Measurements from ENCODE around the gene SNX9.

DNA sequence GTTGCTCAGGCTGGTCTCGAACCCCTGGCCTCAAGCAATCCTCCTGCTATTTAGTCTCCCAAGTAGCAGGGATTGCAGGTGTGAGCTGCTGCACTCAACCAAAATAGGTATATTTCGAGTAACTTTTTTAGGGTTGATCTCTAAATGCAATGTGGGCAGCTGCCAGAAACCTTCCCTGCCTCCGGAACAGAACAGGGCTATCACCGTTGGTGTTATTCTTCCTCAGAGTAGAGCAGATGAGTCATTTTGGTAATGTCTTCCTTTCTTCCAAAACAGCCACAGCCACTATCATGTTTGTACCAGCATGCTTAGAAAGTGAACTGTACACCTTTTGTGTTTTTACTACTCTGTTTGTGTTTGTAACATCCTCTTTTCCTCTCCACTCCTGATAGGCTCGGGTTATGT lies 44.1 kb downstream of the SNX9 start:
- TF ChIP-seq, protein P1, sequence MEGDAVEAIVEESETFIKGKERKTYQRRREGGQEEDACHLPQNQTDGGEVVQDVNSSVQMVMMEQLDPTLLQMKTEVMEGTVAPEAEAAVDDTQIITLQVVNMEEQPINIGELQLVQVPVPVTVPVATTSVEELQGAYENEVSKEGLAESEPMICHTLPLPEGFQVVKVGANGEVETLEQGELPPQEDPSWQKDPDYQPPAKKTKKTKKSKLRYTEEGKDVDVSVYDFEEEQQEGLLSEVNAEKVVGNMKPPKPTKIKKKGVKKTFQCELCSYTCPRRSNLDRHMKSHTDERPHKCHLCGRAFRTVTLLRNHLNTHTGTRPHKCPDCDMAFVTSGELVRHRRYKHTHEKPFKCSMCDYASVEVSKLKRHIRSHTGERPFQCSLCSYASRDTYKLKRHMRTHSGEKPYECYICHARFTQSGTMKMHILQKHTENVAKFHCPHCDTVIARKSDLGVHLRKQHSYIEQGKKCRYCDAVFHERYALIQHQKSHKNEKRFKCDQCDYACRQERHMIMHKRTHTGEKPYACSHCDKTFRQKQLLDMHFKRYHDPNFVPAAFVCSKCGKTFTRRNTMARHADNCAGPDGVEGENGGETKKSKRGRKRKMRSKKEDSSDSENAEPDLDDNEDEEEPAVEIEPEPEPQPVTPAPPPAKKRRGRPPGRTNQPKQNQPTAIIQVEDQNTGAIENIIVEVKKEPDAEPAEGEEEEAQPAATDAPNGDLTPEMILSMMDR (optimal IDR thresholded peaks at IDR 0.05 in 1 of 3, IDR thresholded peaks at IDR 0.05 in 1 of 3, conservative IDR thresholded peaks at IDR 0.05 in 1 of 3; ENCODE audit: extremely low read depth in 1 of 3, insufficient read depth in 2 of 3, low read length in 3 of 3): no peak
- no peak for TF ChIP-seq EZH2 (IDR thresholded peaks at IDR 0.05; ENCODE audit: low read length)
